ENCODE results near the gene HPCAL1.

The HPCAL1 gene

DNA sequence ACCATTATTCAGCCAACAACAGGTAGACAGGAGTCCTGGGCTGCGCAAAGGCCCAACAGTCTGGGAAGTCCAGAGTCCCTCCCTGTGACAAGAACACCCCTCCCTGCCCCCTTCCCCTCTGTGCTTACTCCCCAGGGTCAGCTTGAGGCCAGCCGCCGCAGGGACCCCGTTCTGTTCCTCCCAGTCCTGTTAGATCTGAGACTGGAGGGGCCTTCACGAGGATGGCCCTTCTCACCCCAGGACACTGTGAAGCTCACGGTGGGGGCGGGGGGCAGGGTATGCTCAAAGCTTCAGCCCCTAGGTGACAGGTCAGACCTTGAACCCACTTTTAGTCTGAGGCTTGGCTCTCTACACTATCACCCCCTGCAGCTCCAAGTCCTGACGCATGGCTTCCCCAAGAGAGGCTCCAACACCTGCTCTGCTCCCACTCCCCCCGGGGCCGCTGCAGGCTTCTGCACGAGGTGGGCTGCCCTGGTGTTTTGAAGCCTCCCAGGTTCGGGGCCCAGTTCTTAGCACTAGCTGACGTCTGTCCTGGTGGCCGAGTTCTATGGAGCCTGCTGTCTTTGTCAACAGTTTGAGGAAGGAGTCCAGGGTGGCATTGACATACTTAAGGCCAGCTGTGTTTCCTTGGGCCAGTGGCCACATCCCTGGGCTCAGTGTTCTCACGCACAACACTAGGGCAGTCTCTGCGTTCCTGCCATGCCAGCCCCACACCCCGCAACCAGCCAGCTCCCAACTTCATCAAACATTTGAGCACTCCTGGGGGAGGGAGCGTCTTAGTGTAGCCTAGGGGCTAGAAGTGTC is 37.2 kb upstream of the HPCAL1 start:
- Mint-ChIP-seq H3K4me3 (no peak overlapping the region), H3K4me1 (peaks cover 10% of the 10 kb centered on the region), H3K27ac (no peak overlapping the region), H3K27me3 (peaks cover 10% of the 10 kb centered on the region), H3K9me3 (no peaks in the 10 kb centered on the region)
- DNase-seq (no peak), ATAC-seq (no peak)

GRCh38 chr2:10266133-10266620 is 36.5 kb upstream of the HPCAL1 start:
- H3K27ac Mint-ChIP-seq, result no peak overlapping the region

GRCh38 chr2:10267036-10267435 is 35.7 kb upstream of the HPCAL1 start:
- ATAC-seq (no peak), DNase-seq (no peak)
- peak overlapping the region in 1 of 2 donors; percentile 19 for H3K27ac Mint-ChIP-seq
- peaks cover 23% of the 10 kb centered on the region for H3K4me1 Mint-ChIP-seq
- H3K27me3 Mint-ChIP-seq, result peaks cover 7% of the 10 kb centered on the region
- no peak overlapping the region for H3K4me3 Mint-ChIP-seq
- no peaks in the 10 kb centered on the region for H3K9me3 Mint-ChIP-seq

More at GRCh38 chr2:10266133-10266620, 36.5 kb upstream of the HPCAL1 start:
- Mint-ChIP-seq H3K27me3 (peaks cover 10% of the 10 kb centered on the region), H3K9me3 (no peaks in the 10 kb centered on the region), H3K4me3 (no peak overlapping the region), H3K4me1 (peaks cover 16% of the 10 kb centered on the region)
- ATAC-seq (no peak), DNase-seq (no peak)

GRCh38 chr2:10267551-10268465 is 34.9 kb upstream of the HPCAL1 start:
- DNase-seq, result no peak
- no peak overlapping the region for H3K4me3 Mint-ChIP-seq
- no peaks in the 10 kb centered on the region for H3K27me3 Mint-ChIP-seq
- no peak for ATAC-seq
- no peaks in the 10 kb centered on the region for H3K9me3 Mint-ChIP-seq
- no peak overlapping the region for H3K27ac Mint-ChIP-seq
- peaks cover 28% of the 10 kb centered on the region for H3K4me1 Mint-ChIP-seq

DNA sequence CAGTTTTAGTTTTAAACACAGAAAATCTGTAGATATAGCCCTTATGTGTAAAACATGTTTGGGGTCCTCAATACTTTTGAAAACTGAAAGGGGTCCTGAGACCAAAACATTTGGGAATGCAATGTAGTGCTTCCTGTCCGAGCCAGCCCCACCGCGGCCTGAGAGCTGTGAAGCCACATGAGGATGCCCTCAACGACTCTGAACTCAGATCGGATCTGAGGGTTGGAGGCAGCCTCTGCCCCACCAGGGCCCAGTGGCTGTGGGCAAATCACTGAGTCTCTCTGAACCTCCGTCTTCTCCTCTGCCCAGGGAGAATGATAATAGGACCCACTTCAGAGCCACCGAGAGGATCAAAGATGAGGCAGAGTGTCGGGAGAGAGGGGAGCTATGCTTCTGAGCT is 33.4 kb upstream of the HPCAL1 start:
- ATAC-seq (no peak), DNase-seq (no peak)
- no peak overlapping the region for H3K27ac Mint-ChIP-seq
- no peak overlapping the region for H3K4me3 Mint-ChIP-seq
- H3K9me3 Mint-ChIP-seq, result no peaks in the 10 kb centered on the region
- no peaks in the 10 kb centered on the region for H3K27me3 Mint-ChIP-seq
- peaks cover 28% of the 10 kb centered on the region for H3K4me1 Mint-ChIP-seq

DNA sequence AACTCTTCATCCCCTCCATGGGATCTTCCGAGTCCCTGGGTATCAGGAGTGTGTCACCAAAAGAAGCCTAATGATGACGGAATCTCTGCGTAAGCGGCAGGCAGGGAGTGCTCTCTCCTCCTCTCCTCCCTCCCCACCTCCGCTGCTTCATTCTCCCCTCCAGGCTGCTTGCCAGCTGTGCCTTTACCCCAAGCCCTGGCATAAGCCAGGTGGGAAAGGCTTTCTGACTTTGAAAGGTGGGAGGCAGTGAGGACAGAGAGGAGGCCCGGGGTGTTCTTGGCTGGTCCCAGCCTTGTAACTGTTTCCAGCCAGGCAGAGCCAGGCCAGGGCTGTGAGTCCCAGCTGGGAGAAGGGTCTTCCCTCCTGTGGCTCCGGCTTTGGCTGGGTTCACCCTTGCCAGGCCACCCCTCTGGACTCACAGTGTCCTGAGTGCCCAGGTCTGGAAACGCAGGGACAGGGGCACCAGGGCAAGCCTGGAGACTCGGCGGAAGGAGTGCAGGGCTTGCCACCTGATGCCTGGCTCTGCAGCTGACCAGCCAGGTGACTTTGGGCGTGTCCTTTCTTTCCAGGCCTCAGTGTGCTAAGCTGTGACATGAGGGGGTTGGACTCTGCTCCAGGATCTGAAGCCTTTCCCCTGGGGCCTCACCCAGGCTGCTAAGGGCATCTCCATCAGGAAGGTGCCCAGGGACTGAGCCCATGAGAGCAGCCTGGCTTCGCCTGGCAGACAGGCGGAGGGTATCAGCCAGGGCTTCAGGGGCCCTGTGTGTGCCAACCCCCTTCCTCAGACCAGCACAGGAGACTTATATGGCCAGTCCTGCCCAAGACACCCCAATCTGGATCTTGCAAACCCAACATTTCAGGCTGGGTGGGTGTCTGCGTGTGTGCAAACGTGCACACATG is 32.7 kb upstream of the HPCAL1 start:
- ATAC-seq (peak; percentile 5), DNase-seq (no peak)
- Mint-ChIP-seq H3K9me3 (no peaks in the 10 kb centered on the region), H3K27me3 (no peaks in the 10 kb centered on the region), H3K4me3 (no peak overlapping the region), H3K27ac (no peak overlapping the region), H3K4me1 (peaks cover 28% of the 10 kb centered on the region)

- Mint-ChIP-seq H3K4me3 (no peak overlapping the region), H3K27ac (no peak overlapping the region), H3K27me3 (no peaks in the 10 kb centered on the region), H3K9me3 (no peaks in the 10 kb centered on the region), H3K4me1 (peaks cover 22% of the 10 kb centered on the region)
- no peak for DNase-seq
- no peak for ATAC-seq
These were observed 31.2 kb upstream of the HPCAL1 start for GRCh38 chr2:10271509-10271908.

DNA sequence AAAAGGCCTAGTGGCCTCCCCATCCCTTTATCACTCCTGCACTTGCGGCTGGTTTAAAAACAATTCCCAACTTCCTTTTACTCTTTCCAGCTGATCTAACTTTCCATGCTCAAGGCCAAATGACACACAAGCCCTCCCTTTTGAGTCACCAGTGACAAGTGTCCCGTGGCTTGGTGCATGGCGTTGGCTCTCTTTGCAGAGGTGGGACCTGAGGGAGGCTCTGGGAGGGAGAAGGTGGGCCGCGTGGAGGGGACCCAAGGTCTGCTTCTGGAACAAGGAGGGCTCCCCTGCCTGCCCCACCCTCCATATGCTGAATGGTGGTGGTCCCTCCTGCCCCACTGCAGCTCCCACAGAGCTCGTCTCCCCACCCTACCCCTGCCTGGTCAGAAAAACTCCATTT is 30.8 kb upstream of the HPCAL1 start:
- ATAC-seq (no peak), DNase-seq (no peak)
- Mint-ChIP-seq H3K9me3 (no peaks in the 10 kb centered on the region), H3K4me3 (no peak overlapping the region), H3K27ac (no peak overlapping the region), H3K4me1 (peaks cover 22% of the 10 kb centered on the region), H3K27me3 (no peaks in the 10 kb centered on the region)

DNA sequence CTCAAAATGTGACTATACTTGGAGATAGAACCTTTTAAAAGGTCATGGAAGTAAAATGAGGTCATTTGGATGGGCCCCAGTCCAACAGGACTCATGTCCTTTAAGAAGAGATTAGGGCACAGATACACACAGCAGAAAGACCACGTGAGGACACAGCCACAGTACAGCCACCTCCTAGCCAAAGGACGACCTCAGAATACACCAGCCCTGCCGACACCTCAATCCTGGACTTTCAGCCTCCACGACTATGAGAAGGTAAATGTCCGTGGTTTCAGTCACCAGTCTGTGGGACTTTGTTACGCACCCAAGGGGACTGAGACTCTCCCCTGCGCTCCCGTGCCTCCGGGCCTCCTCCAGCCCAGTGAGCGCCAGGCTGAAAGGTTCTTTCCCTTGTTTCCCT is 30.2 kb upstream of the HPCAL1 start:
- DNase-seq (no peak), ATAC-seq (no peak)
- no peaks in the 10 kb centered on the region for H3K9me3 Mint-ChIP-seq
- H3K4me1 Mint-ChIP-seq, result peaks cover 26% of the 10 kb centered on the region
- H3K27me3 Mint-ChIP-seq, result no peaks in the 10 kb centered on the region
- no peak overlapping the region for H3K4me3 Mint-ChIP-seq
- no peak overlapping the region for H3K27ac Mint-ChIP-seq

DNA sequence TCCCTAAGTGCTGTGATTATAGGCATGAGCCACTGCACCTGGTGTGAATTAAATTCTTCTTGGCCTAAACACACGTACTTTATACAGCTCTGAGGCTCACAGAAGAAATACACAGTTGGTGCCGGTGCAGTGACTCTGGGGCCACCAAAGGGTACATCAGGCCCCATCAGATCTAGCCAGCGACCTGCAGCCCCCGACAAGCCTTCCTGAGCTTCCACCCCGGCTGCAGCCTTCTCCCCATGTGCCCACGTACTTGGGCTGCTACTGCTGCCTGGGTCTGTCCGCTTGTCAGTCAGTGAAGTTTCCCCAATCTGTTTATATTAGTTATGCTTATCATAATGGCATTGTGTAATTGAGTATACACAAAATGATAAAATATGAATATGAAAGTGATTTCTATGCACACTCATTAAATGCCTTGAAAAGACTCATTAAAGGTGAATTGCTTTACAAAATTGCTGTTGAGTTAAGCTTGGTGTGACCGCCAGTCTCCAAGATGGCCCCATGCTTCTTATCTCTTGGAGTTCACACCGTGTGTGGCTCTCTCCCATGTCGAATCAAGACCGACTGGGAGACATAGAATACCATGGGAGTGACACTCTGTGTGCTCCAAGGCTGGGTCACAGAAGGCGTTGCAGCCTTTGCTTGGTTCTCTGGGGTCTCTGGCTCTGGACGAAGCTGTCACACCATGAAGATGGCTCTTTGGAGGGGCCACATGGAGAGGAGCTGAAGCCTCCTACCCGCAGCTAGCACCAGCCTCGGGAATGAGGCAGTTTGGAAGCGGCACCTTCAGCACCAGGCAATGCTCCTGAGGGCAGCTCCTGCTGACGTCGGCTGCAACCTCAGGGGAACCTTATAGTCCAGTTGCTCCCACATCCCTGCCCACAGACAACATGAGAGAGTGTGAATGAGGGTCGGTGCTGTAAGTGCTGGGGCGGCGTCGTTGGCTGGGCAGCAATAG is 29.2 kb upstream of the HPCAL1 start:
- no peak overlapping the region for H3K4me3 Mint-ChIP-seq
- H3K9me3 Mint-ChIP-seq, result no peaks in the 10 kb centered on the region
- H3K4me1 Mint-ChIP-seq, result peaks cover 36% of the 10 kb centered on the region
- ATAC-seq (no peak), DNase-seq (no peak)
- peaks cover 6% of the 10 kb centered on the region for H3K27me3 Mint-ChIP-seq
- H3K27ac Mint-ChIP-seq, result no peak overlapping the region

DNA sequence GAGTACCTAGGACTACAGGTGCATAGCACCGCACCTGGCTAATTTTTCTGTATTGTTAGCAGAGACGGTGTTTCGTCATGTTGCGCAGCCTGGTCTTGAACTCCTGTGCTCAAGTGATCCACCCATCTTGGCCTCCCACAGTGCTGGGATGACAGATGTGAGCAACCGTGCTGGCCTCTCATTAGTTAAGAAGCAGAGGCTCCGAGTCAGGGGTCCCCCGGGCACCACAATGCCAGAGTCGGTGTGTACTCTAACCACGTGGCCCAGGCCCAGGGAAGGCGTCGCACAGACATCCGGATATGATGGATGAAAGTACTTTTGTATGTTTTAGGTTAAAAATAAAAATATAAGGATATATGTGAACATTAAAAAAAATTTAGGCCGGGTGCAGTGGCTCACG is 28.3 kb upstream of the HPCAL1 start:
- no peak for DNase-seq
- Mint-ChIP-seq H3K27me3 (peaks cover 11% of the 10 kb centered on the region), H3K4me1 (peaks cover 41% of the 10 kb centered on the region), H3K9me3 (no peaks in the 10 kb centered on the region), H3K27ac (no peak overlapping the region), H3K4me3 (no peak overlapping the region)
- no peak for ATAC-seq

DNA sequence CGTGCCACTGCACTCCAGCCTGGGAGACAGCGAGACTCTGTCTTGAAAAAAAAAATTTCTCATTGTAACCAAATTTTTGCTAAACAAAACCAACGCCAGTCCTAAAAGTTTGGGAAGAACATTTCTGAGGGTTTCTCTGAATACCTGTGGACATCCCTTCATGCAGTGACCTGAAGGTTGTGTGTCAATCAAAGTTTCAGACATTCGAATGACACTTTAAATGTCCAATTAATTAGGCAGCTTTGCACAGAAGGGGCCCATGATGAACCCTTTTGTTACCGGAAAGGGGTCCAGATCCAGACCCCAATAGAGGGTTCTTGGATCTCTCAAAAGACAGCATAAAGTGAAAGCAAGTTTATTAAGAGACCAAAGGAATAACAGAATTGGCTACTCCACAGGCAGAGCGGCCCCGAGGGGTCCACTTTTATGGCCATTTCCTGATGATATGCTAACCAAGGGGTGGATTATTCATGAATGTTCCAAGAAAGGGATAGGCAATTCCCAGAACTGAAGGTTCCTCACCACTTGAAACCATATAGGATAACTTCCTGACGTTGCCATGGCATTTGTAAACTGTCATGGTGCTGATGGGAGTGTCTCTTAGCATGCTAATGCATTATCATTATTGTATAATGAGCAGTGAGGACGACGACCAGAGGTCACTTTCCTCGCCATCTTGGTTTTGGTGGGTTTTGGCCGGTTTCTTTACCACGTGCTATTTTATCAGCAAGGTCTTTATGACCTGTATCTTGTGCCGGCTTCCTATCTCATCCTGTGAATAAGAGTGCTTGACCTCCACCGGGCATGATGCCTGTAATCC is 27.5 kb upstream of the HPCAL1 start:
- no peak overlapping the region for H3K4me3 Mint-ChIP-seq
- ATAC-seq, result no peak

GRCh38 chr2:10276481-10277292 is 26.0 kb upstream of the HPCAL1 start:
- Mint-ChIP-seq H3K9me3 (no peaks in the 10 kb centered on the region), H3K27ac (no peak overlapping the region), H3K4me1 (peaks cover 32% of the 10 kb centered on the region), H3K4me3 (no peak overlapping the region), H3K27me3 (peaks cover 11% of the 10 kb centered on the region)
- no peak for ATAC-seq
- no peak for DNase-seq

More for the DNA sequence above, 27.5 kb upstream of the HPCAL1 start:
- no peak overlapping the region for H3K27ac Mint-ChIP-seq
- H3K9me3 Mint-ChIP-seq, result no peaks in the 10 kb centered on the region
- H3K27me3 Mint-ChIP-seq, result peaks cover 11% of the 10 kb centered on the region
- peaks cover 44% of the 10 kb centered on the region for H3K4me1 Mint-ChIP-seq
- DNase-seq, result no peak
